Measurements from ENCODE around the gene SMAD9.

The SMAD9 gene

DNA sequence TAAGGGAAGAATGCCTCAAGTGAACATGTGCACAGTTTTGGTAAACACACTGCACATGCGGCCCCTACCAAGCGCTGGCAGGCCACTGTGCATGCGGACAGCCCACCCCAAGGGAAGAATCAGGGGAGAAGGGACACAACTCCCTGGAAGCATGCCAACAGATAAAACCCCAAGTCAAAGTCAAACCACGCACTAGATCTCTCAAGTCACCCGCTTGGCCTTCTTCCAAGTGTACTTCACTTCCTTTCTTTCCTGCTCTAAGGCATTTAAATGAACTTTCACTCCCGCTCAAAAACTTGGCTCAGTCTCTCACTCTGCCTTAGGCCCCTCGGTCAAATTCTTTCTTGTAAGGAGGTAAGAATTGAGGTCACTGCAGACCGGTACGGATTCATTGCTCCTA, 105.6 kb downstream of the SMAD9 start:
- no peak for DNase-seq

DNA sequence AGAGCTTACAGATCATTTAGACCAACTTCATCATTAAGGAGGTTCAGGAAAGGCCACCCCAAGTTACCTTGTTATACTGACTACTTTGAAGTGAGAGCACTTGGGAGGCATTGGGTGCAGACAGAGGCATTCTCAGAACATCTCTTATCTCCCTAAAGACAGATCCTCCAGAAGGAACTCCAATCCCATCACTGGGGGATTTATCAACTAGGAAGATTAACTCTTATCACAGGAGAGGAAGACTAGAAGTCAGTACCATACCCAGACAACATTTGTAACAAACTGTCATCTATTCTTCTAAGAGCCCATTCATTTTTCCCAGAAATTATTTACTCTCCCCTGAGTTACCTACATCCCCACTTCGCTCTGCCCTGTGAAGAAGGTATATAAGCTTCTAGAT, 106.8 kb downstream of the SMAD9 start:
- no peak for DNase-seq

DNA sequence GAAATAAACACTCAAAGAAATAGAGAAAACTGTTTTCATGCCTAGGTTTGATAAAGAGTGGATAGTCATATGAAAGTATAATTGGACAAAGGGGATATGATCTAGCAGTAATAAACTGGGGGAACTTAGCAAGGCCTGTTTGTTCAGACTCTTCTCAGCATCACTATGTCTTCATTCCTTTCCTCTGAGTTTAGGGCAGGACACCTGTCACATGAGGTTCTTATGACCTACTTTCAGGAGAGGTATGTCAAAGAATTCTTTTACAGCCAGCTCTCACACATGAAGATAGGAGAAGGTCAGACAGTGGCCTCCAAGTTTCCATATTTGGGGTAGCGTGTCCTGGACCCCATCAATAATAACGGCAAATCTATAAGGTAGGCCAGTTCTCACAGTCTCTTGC, 112.4 kb downstream of the SMAD9 start:
- DNase-seq, result no peak

DNA sequence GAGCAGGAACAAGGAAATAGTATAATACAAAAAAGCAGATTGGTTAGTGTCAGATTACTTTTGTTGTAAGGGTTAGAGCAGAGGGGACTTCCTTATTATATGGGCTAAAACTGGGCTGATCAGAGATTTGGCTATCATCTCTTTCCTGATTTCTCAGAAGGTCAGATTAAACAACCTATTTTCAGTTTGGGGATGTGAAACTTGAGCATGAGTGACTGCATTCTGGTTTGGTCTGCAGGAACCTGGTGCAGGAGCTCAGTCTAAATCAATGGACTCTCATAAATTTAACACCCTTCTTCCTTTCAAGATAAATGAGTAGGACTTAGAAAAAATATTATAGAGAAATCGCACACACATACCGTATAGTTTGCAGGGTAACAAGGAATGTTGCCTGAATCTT, 113.9 kb downstream of the SMAD9 start:
- no peak for DNase-seq

DNA sequence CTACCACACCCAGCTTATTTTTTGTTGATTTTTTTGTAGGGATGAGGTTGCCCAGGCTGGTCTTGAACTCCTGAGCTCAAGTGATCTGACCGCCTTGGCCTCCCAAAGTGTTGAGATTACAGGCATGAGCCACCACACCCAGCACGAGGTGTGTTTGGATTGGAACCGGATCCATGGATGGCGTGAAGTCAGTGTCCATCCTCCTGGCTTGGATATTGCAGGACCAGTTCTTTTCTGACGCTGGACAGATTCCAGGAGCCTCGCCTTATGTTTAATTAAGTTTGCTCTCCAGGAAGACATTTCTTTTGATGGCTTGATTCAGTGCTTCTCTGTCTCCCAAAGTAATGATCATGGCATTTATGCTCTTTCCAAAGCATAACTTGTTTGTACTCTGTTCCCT, 115.5 kb downstream of the SMAD9 start:
- no peak for DNase-seq

DNA sequence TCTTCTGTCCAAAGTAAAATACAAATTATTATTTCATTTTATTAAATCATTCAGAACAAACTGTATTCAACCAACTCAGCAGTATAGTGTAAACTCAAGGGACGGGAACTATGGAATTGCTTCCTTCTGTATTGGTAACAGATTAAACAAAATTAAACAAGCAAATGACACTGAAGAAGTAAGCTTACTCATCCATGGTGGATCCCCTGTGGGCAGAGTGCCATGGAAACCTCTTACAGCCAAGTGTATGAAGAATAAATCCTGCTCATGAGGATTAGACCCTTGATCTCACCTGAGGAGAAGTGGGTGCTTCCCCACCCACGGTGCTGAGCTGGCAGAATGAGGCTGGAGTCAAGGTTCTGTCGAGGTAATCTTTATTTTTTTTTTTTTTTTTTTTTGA, 119.0 kb downstream of the SMAD9 start:
- no peak for DNase-seq

DNA sequence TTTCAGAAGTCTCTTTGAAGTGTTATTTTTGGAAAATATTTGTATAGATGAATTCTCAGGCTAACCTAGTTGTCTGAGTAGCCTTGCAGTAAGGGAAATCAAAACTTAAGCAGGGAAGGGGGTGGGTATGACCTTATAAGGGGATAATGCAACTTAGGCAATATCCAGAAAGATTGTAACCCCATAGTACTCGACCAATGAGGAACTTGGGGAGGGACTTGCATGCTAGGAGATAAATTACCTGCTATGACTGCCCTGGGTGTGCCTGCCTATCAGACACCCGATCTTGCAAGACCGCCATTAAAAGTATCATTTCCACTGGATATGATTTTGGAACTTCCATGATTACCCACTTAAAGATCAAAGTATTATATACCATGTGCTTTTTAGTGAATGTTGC, 124.0 kb downstream of the SMAD9 start:
- no peak for DNase-seq

DNA sequence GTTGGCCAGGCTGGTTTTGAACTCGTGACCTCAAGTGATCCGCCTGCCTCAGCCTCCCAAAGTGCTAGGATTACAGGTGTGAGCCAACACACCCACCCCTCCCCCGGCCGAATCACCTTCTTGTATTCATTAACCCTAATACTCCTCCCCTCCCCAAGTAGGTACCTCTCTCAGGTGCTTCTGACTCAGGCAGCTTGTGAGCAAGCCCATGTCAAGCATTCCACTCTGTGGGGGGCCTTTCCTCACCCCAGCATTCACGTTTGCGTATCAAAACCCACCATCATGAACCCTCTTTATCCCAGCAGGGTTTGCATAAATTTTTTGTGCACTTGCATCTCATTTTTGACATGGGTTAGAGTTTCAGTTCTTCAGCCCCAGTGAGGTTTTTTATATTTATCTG, 124.6 kb downstream of the SMAD9 start:
- no peak for DNase-seq
